Loucy (cell line): ENCODE data around the gene FGF11.

Source experiments
- EZH2phosphoT487 ChIP-seq: fragments of 200-600 bp; IDR thresholded peaks from 2 replicates; pipeline ENCODE4 v1.6.1; 2018; ENCODE audit warnings: antibody characterized with exemption, mild to moderate bottlenecking, moderate library complexity, borderline replicate concordance
- TF ChIP-seq, protein P1 (sequence below): fragments of 200-600 bp; sonication (generic); conservative IDR thresholded peaks from 2 replicates; pipeline ENCODE4 v1.5.1; 2014; ENCODE audit warnings: mild to moderate bottlenecking, antibody characterized with exemption, low read length

- TF ChIP-seq, protein P1, sequence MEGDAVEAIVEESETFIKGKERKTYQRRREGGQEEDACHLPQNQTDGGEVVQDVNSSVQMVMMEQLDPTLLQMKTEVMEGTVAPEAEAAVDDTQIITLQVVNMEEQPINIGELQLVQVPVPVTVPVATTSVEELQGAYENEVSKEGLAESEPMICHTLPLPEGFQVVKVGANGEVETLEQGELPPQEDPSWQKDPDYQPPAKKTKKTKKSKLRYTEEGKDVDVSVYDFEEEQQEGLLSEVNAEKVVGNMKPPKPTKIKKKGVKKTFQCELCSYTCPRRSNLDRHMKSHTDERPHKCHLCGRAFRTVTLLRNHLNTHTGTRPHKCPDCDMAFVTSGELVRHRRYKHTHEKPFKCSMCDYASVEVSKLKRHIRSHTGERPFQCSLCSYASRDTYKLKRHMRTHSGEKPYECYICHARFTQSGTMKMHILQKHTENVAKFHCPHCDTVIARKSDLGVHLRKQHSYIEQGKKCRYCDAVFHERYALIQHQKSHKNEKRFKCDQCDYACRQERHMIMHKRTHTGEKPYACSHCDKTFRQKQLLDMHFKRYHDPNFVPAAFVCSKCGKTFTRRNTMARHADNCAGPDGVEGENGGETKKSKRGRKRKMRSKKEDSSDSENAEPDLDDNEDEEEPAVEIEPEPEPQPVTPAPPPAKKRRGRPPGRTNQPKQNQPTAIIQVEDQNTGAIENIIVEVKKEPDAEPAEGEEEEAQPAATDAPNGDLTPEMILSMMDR, result no peak
- no peak for TF ChIP-seq EZH2phosphoT487
Measured at GRCh38 chr17:7426203-7426863, 13.0 kb upstream of the FGF11 start.
